K562 treated with DMSO at 1 percent for 4 hours (cell line): ENCODE data around the gene ATF1. TPM values are rescaled to one million over a fixed set of nuclear protein-coding genes. Genes with fewer than 3 reads are reported as not detected.

Experiments
- total RNA-seq: library from RNA; unstranded; fragments of 300-600 nt; gene quantifications from 2 replicates; pipeline ENCODE4 v1.2.3, GENCODE V29; 2022; ENCODE audit not compliant: insufficient read depth

Gene ATF1
- 16.4 and 19.3 TPM in 2 replicates for total RNA-seq

DNA sequence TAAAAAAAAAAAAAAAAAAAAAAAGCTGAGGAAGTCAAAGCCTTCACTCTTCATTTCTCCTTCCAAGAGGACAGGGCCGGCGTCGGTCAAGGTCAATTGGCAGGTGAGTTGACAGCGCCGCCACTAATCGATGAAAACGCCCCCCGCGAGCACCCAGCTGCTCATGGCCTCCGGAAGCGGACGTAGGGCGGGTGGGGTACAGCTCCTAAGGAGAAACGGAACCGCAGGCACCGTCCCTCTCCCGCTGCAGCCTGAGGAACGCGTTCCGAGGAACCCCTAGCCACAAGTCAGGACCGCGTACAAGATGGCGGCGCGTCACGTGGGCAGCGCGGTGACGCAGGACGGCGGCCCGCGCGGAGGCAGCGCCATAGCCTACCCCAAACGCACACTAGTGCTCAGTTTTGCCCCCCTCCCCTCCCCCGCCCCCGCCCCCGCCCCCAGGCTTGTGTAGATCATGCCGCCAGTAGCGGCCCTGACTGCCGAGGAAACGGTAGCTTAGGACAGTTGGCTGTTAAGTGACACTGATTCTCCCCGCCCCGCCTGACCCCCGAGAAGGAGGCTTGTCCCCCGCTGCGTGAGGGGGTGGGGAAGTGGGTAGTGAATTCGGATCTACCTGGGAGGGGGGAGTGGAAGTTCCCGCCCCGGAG, at the start of gene ATF1:
Gene ATF1, plus strand, starts transcription at position 463 of the 647 bp plus-strand sequence. CDS start 16,045 bp downstream, outside the sequence.

GRCh38 chr12:50842637-50843493, 79.0 kb downstream of the ATF1 start, which contains the start of gene TMPRSS12:
TSS of gene TMPRSS12 (plus strand) at chr12:50842926. CDS start at chr12:50842965, 39 bp downstream.

Other genes with a start within 250 kb of the ATF1 start
- not detected in 2 replicates for gene TMPRSS12, start 78.8 kb downstream of the ATF1 start, total RNA-seq
- gene HIGD1C, start 188.4 kb downstream of the ATF1 start, total RNA-seq, result not detected in 2 replicates